K562 (cell line): ENCODE data around the gene DAPK2. TPM values are rescaled to one million over a fixed set of nuclear protein-coding genes. Genes with fewer than 3 reads are reported as not detected.

ENCODE experiments used
- ATAC-seq: fragments of 200-7000 bp; cut with Tn5 transposase; 3 replicates; pipeline ENCODE4 v1.9.1; 2020; ENCODE audit warnings: moderate library complexity
- BruUV-seq: library from RNA; stranded (reverse); fragments of 400-500 nt; replicated peaks from 2 replicates; lab custom pipeline; 2021; lab: Mats Ljungman, UMichigan
- CTCF ChIA-PET: fragments of 300-600 bp; formaldehyde crosslinking; extraction: SDS; loops from one replicate; lab custom pipeline; 2021; ENCODE audit warnings: low intra/inter-chr PET ratio; lab: Yijun Ruan, JAX
- POLR2A ChIA-PET: fragments of 300-600, 350-650 bp; sonication (Branson Sonifier 250); formaldehyde crosslinking; extraction: SDS; loops from one replicate; lab custom pipeline; 2021; ENCODE audit warnings: antibody characterized with exemption, inconsistent platforms; lab: Yijun Ruan, JAX
- DNase-seq, 4 experiments: peaks; one replicate each; pipeline versions ENCODE4 v3.0.0 to v3.0.0-alpha.2; 2011 to 2018; ENCODE audit warnings: low spot score in 3 of 4, mixed read lengths in 3 of 4; ENCODE audit errors: extremely low read depth in 1 of 4
- FAIRE-seq: peaks from 2 replicates; lab custom pipeline; 2011; peaks lifted over from hg19 to GRCh38; lab: Jason Lieb, UNC
- H2AFZ ChIP-seq: 2 replicates; pipeline ENCODE4 v1.6.0; 2011; ENCODE audit warnings: low read depth, low read length, control low read depth, inconsistent platforms
- H3K27ac ChIP-seq: fragments of 200-600 bp; 3 replicates; pipeline ENCODE4 v1.8.0; 2011; ENCODE audit warnings: low read depth, mild to moderate bottlenecking, control low read depth, inconsistent platforms, low read length, moderate library complexity, mixed read lengths; ENCODE audit errors: extremely low read depth
- H3K27me3 ChIP-seq, 2 experiments: fragments of 300-600 bp in 1 of 2; 2 replicates in 1 of 2; 3 replicates in 1 of 2; pipeline versions ENCODE4 v1.6.0 to v1.8.0; 2011; ENCODE audit warnings: inconsistent platforms in 2 of 2, low read length in 2 of 2, mild to moderate bottlenecking in 1 of 2, mixed read lengths in 1 of 2, moderate library complexity in 1 of 2; ENCODE audit not compliant: control insufficient read depth in 2 of 2, insufficient read depth in 2 of 2
- H3K36me3 ChIP-seq: fragments of 300-600 bp; 3 replicates; pipeline ENCODE4 v1.8.0; 2011; ENCODE audit warnings: mild to moderate bottlenecking, low read length, inconsistent platforms; ENCODE audit not compliant: control insufficient read depth, insufficient read depth
- H3K4me1 ChIP-seq, 2 experiments: fragments of 200-600 bp in 1 of 2; replicated peaks in 1 of 2; 2 replicates in 1 of 2; 3 replicates in 1 of 2; pipeline versions ENCODE4 v1.5.1 to v1.8.0; 2011; ENCODE audit warnings: inconsistent platforms in 2 of 2, low read length in 2 of 2, mild to moderate bottlenecking in 1 of 2, mixed read lengths in 1 of 2, moderate library complexity in 1 of 2; ENCODE audit not compliant: control insufficient read depth in 2 of 2, insufficient read depth in 2 of 2
- H3K4me2 ChIP-seq: 2 replicates; pipeline ENCODE4 v1.6.1; 2011; ENCODE audit warnings: low read length, control low read depth, inconsistent platforms, mixed read lengths; ENCODE audit not compliant: insufficient read depth
- H3K4me3 ChIP-seq: fragments of 200-600 bp; sonication (generic), shearing (Covaris generic); 2 replicates; pipeline ENCODE4 v1.5.1; 2016; ENCODE audit warnings: control low read depth, inconsistent platforms
- H3K79me2 ChIP-seq: fragments of 200-600 bp; 3 replicates; pipeline ENCODE4 v1.8.0; 2011; ENCODE audit warnings: low read length, inconsistent platforms; ENCODE audit not compliant: control insufficient read depth, insufficient read depth
- H3K9ac ChIP-seq, 2 experiments: 2 replicates each; pipeline versions ENCODE4 v1.6.0 to v1.6.1; 2011; ENCODE audit warnings: low read depth in 2 of 2, low read length in 2 of 2, control low read depth in 1 of 2, inconsistent platforms in 1 of 2, mild to moderate bottlenecking in 1 of 2, mixed read lengths in 1 of 2; ENCODE audit not compliant: insufficient read depth in 1 of 2
- H3K9me1 ChIP-seq: one replicate; pipeline ENCODE4 v1.6.0; 2011; ENCODE audit warnings: inconsistent platforms, mild to moderate bottlenecking, low read length, moderate library complexity; ENCODE audit not compliant: control insufficient read depth, insufficient read depth
- H3K9me3 ChIP-seq: replicated peaks from 2 replicates; pipeline ENCODE4 v1.5.1; 2011; ENCODE audit warnings: low read depth, low read length, inconsistent platforms; ENCODE audit not compliant: control insufficient read depth, insufficient read depth
- H4K20me1 ChIP-seq: replicated peaks from 2 replicates; pipeline ENCODE4 v1.6.1; 2011; ENCODE audit warnings: low read length, inconsistent platforms, mixed read lengths; ENCODE audit not compliant: control insufficient read depth, insufficient read depth
- ARID3B ChIP-seq: fragments of 250-450 bp; sonication (Bioruptor Pico); IDR thresholded peaks from 2 replicates; pipeline ENCODE4 v1.4.0; 2020; ENCODE audit warnings: borderline replicate concordance
- BMI1 ChIP-seq: fragments of 150-350 bp; IDR thresholded peaks from 2 replicates; pipeline ENCODE4 v1.6.1; 2014; ENCODE audit warnings: low read length
- CBX1 ChIP-seq: sonication (generic); IDR thresholded peaks from 2 replicates; pipeline ENCODE4 v1.6.1; 2016; ENCODE audit warnings: antibody characterized with exemption, low read depth, mild to moderate bottlenecking
- CCNT2 ChIP-seq: IDR thresholded peaks from 2 replicates; pipeline ENCODE4 v1.6.1; 2011; ENCODE audit warnings: borderline replicate concordance, low read depth, mild to moderate bottlenecking, moderate library complexity, mixed read lengths, low read length; ENCODE audit not compliant: insufficient read length; ENCODE audit errors: extremely low read depth
- FOXJ3 ChIP-seq: sonication (generic); formaldehyde crosslinking; IDR thresholded peaks from 2 replicates; pipeline ENCODE4 v1.4.0; 2020; ENCODE audit warnings: mild to moderate bottlenecking, missing genetic modification reagents
- JUND ChIP-seq, 2 experiments: IDR thresholded peaks; 2 replicates in 1 of 2; 3 replicates in 1 of 2; pipeline ENCODE4 v1.6.1; 2011; ENCODE audit warnings: borderline replicate concordance in 2 of 2, low read depth in 2 of 2, low read length in 2 of 2, improper control_type of control experiment in 1 of 2, missing biosample characterization in 1 of 2, missing genetic modification characterization in 1 of 2, missing genetic modification reagents in 1 of 2
- MAFG ChIP-seq: fragments of 450-650 bp; conservative IDR thresholded peaks from 2 replicates; pipeline ENCODE4 v1.6.1; 2016; ENCODE audit warnings: missing genetic modification characterization, missing compliant biosample characterization
- SIN3B ChIP-seq: fragments of 450-650 bp; IDR thresholded peaks from 2 replicates; pipeline ENCODE4 v1.6.1; 2017; ENCODE audit warnings: low read depth, mild to moderate bottlenecking, moderate library complexity
- WHSC1 ChIP-seq: IDR thresholded peaks from one replicate; pipeline ENCODE4 v1.6.1; 2012; ENCODE audit warnings: low read length, control low read depth, inconsistent platforms
- ZNF324 ChIP-seq: fragments of 250-450 bp; sonication (Bioruptor Pico); IDR thresholded peaks from 2 replicates; pipeline ENCODE4 v1.4.0; 2020; ENCODE audit warnings: mild to moderate bottlenecking
- WGBS: fragments of 100-300 bp; shearing (Covaris generic); methylation state at CpG from one replicate; pipeline ENCODE4 v1.1.6; 2016; ENCODE audit warnings: low coverage, mixed read lengths; ENCODE audit not compliant: insufficient coverage; ENCODE audit errors: missing lambda C conversion rate; 5-methylcytosine and 5-hydroxymethylcytosine counted together
- in situ Hi-C: fragments of 300-500 bp; cut with MboI; formaldehyde crosslinking; loops from 4 replicates; pipeline ENCODE4 v1.15.0; 2018; ENCODE audit warnings: inconsistent platforms, mixed read lengths
- intact Hi-C: fragments of 100-400 bp; cut with micrococcal nuclease; formaldehyde crosslinking; loops from 2 replicates; pipeline ENCODE4 v1.14.2; 2022
- polyA plus RNA-seq, 8 experiments: library from polyadenylated mRNA; depleted of rRNA in 4 of 8; stranded (reverse) in 5 of 8; unstranded in 3 of 8; fragments of >200 nt; fragmentation: Nextera tagmentation in 2 of 8; fragmentation: Illumina TruSeq in 1 of 8; extraction: Ambion mirVana in 2 of 8; extraction: Trizol in 1 of 8; gene quantifications; 2 replicates each; pipeline versions ENCODE4 v1.2.1 to v1.2.3, GENCODE V29; 2011 to 2014; ENCODE audit warnings: inconsistent platforms in 1 of 8, missing spikeins in 1 of 8
- total RNA-seq, 7 experiments: library from RNA; depleted of rRNA in 6 of 7; stranded (reverse); fragments of >200 nt in 6 of 7; fragmentation: Illumina TruSeq in 2 of 7; extraction: Trizol in 2 of 7; gene quantifications; 2 replicates each; pipeline versions ENCODE4 v1.2.1 to v1.2.3, GENCODE V29; 2011 to 2021; ENCODE audit warnings: low replicate concordance in 1 of 7

The DAPK2 gene
- total and polyA plus RNA-seq, 9 of the 15 experiments (the other 6 are each of a cell fraction or from before 2014, with no cell fraction given), result 0.14 to 5.2 (median 2.2) TPM

- TF ChIP-seq WHSC1 (no peak), BMI1 (no peak), CCNT2 (no peak), JUND (IDR thresholded peaks at IDR 0.05; ENCODE audit: borderline replicate concordance, low read depth, low read length) (peak; percentile 58; the same call in 1 of the 2 replicates), JUND (tag; IDR thresholded peaks at IDR 0.05; ENCODE audit: borderline replicate concordance, low read depth, low read length) (peak; percentile 44; the same call in 1 of the 3 replicates)
Observed at GRCh38 chr15:64010719-64011118, 35.6 kb downstream of the DAPK2 start (continued).

DNA sequence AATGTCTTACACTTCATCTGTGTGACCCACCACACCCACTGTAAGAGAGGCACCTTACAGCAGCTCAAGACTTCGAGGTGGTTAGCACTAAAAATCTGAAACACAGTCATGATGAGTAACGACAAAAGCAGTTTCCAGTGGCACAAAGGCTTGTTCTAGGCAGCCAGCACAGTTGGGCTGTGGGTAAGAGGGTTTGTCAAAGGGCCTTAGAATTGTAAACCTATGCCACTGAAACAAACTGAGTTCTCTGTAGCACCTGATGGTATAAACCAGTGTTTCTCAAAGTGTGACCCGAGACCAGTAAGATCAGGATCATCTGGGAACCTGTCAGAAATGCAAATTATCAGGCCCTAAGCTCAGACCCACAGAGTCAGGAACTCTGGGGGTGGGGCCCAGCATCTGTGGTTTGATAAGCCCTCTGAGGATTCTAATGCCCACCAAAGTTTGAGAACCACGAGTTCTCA, 36.5 kb downstream of the DAPK2 start:
- Histone ChIP-seq H3K79me2 (no peaks in the 10 kb centered on the region), H3K9me3 (no peaks in the 10 kb centered on the region), H3K27me3 (no peaks in the 10 kb centered on the region), H3K9ac (peak overlapping the region in 1 of 2 experiments; percentile 10; a peak in 1 of 4 replicates), H3K9me1 (no peaks in the 10 kb centered on the region), H3K36me3 (no peaks in the 10 kb centered on the region), H3K4me3 (no peak overlapping the region), H3K4me1 (peaks cover 8 to 36% of the 10 kb centered on the region in 2 experiments; a peak in 4 of 5 replicates), H2AFZ (no peak overlapping the region), H4K20me1 (no peaks in the 10 kb centered on the region), H3K4me2 (no peak overlapping the region), H3K27ac (no peak overlapping the region)
- 16% methylated on average over 4 of the region's 4 CpGs for WGBS
- TF ChIP-seq SIN3B (no peak), FOXJ3 (no peak), MAFG (no peak), CBX1 (no peak), ZNF324 (no peak), ARID3B (no peak)
- ChIA-PET POLR2A (interaction anchor here (1.0 to 1.3 kb wide), 3 partner anchors 9 to 308 kb away, joined by 3 to 5 read pairs (median 4); no protein-coding TSS in a partner anchor), CTCF (no interaction called here)
- intact Hi-C loops, result no loop called here
- DNase-seq, result no peak
- no peak for ATAC-seq
- in situ Hi-C loops, result no loop called here
- BruUV-seq, result no TSS peak
- FAIRE-seq, result no peak
